Activated CD8-positive, alpha-beta T cell treated with anti-CD3 and anti-CD28 coated beads for 36 hours (primary cell): ENCODE data around the gene SCAF1. TPM values are rescaled to one million over a fixed set of nuclear protein-coding genes. Genes with fewer than 3 reads are reported as not detected.

ENCODE experiments used
- ATAC-seq: fragments of 200-7000 bp; cut with Tn5 transposase; one replicate; pipeline ENCODE4 v1.10.0; 2021; ENCODE audit warnings: mild to moderate bottlenecking, moderate library complexity
- CTCF ChIA-PET: fragments of 350-600 bp; sonication (Branson Sonifier 250); formaldehyde crosslinking; loops from one replicate; lab custom pipeline; 2021; ENCODE audit warnings: antibody characterized with exemption; lab: Charles Lee
- POLR2A ChIA-PET: fragments of 350-600 bp; sonication (Branson Sonifier 250); formaldehyde crosslinking; loops from one replicate; lab custom pipeline; 2021; ENCODE audit warnings: antibody characterized with exemption; lab: Charles Lee
- DNase-seq: peaks from one replicate; pipeline ENCODE4 v3.0.0-alpha.2; 2020
- H3K27ac Mint-ChIP-seq: one replicate; pipeline ENCODE4 v1.8.0; 2021; ENCODE audit warnings: mild to moderate bottlenecking, mixed read lengths
- H3K27me3 Mint-ChIP-seq: one replicate; pipeline ENCODE4 v1.8.0; 2021; ENCODE audit warnings: mixed read lengths
- H3K36me3 Mint-ChIP-seq: one replicate; pipeline ENCODE4 v1.8.0; 2021; ENCODE audit warnings: low read depth, mixed read lengths
- H3K4me1 Mint-ChIP-seq: one replicate; pipeline ENCODE4 v1.8.0; 2021; ENCODE audit warnings: low read depth, mixed read lengths
- H3K4me3 Mint-ChIP-seq: one replicate; pipeline ENCODE4 v1.8.0; 2021; ENCODE audit warnings: mild to moderate bottlenecking, moderate library complexity, mixed read lengths
- H3K9me3 Mint-ChIP-seq: one replicate; pipeline ENCODE4 v1.8.0; 2021; ENCODE audit warnings: mixed read lengths
- intact Hi-C: fragments of 100-400 bp; cut with micrococcal nuclease; formaldehyde crosslinking; loops from one replicate; pipeline ENCODE4 v1.10.0; 2022
- total RNA-seq, 2 experiments: library from RNA; stranded (reverse); gene quantifications; one replicate each; pipeline ENCODE4 v1.2.3, GENCODE V29; 2021
- TF ChIP-seq, protein P1 (sequence below): fragments of 200-600 bp; IDR thresholded peaks from one replicate; pipeline ENCODE4 v1.8.0; 2022; ENCODE audit warnings: antibody characterized with exemption, mild to moderate bottlenecking

Gene SCAF1
- total RNA-seq, 2 experiments from 2014 or later = 54.5 to 57.2 TPM

DNA sequence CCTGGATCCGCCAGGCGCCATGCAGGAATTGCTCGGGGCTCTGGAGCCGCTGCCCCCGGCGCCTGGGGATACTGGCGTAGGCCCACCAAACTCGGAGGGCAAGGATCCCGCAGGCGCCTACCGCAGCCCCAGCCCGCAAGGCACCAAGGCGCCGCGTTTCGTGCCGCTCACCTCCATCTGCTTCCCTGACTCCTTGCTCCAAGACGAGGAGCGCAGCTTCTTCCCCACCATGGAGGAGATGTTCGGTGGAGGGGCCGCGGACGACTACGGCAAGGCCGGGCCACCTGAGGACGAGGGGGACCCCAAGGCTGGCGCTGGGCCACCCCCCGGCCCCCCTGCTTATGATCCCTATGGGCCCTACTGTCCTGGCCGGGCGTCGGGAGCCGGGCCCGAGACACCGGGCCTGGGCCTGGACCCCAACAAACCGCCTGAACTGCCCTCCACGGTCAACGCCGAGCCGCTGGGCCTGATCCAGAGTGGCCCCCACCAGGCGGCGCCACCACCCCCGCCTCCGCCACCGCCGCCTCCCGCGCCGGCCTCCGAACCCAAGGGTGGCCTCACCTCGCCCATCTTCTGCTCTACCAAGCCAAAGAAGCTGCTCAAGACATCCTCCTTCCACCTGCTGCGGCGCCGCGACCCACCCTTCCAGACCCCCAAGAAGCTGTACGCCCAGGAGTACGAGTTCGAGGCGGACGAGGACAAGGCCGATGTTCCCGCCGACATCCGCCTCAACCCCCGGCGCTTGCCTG is 44.9 kb upstream of the SCAF1 start:
- H3K4me1 Mint-ChIP-seq = peaks cover 23% of the 10 kb centered on the region
- ChIA-PET POLR2A (interaction anchor here (1.4 kb wide), 2 partner anchors 15 to 60 kb away, joined by 3 to 4 read pairs; no protein-coding TSS in a partner anchor), CTCF (no interaction called here)
- intact Hi-C loops = no loop called here
- TF ChIP-seq, protein P1, sequence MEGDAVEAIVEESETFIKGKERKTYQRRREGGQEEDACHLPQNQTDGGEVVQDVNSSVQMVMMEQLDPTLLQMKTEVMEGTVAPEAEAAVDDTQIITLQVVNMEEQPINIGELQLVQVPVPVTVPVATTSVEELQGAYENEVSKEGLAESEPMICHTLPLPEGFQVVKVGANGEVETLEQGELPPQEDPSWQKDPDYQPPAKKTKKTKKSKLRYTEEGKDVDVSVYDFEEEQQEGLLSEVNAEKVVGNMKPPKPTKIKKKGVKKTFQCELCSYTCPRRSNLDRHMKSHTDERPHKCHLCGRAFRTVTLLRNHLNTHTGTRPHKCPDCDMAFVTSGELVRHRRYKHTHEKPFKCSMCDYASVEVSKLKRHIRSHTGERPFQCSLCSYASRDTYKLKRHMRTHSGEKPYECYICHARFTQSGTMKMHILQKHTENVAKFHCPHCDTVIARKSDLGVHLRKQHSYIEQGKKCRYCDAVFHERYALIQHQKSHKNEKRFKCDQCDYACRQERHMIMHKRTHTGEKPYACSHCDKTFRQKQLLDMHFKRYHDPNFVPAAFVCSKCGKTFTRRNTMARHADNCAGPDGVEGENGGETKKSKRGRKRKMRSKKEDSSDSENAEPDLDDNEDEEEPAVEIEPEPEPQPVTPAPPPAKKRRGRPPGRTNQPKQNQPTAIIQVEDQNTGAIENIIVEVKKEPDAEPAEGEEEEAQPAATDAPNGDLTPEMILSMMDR = no peak
- H3K27me3 Mint-ChIP-seq = no peaks in the 10 kb centered on the region
- DNase-seq (no peak), ATAC-seq (no peak)
- H3K36me3 Mint-ChIP-seq = peaks cover 32% of the 10 kb centered on the region
- H3K9me3 Mint-ChIP-seq = no peaks in the 10 kb centered on the region
- H3K4me3 Mint-ChIP-seq = no peak overlapping the region
- no peak overlapping the region for H3K27ac Mint-ChIP-seq

DNA sequence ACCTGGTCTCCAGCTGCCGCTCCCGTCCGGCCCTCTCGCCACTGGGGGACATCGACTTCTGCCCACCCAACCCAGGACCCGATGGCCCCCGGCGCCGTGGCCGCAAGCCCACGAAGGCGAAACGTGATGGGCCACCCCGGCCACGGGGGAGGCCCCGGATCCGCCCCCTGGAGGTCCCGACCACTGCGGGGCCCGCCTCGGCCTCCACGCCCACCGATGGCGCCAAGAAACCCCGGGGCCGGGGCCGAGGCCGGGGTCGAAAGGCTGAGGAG is 44.4 kb upstream of the SCAF1 start:
- Mint-ChIP-seq H3K36me3 (peaks cover 32% of the 10 kb centered on the region), H3K27ac (no peak overlapping the region), H3K4me1 (peaks cover 25% of the 10 kb centered on the region), H3K4me3 (no peak overlapping the region), H3K27me3 (no peaks in the 10 kb centered on the region), H3K9me3 (no peaks in the 10 kb centered on the region)
- TF ChIP-seq, protein P1 = no peak
- intact Hi-C loops = no loop called here
- DNase-seq = no peak
- no peak for ATAC-seq
- POLR2A ChIA-PET = no interaction called here
- CTCF ChIA-PET = no interaction called here

DNA sequence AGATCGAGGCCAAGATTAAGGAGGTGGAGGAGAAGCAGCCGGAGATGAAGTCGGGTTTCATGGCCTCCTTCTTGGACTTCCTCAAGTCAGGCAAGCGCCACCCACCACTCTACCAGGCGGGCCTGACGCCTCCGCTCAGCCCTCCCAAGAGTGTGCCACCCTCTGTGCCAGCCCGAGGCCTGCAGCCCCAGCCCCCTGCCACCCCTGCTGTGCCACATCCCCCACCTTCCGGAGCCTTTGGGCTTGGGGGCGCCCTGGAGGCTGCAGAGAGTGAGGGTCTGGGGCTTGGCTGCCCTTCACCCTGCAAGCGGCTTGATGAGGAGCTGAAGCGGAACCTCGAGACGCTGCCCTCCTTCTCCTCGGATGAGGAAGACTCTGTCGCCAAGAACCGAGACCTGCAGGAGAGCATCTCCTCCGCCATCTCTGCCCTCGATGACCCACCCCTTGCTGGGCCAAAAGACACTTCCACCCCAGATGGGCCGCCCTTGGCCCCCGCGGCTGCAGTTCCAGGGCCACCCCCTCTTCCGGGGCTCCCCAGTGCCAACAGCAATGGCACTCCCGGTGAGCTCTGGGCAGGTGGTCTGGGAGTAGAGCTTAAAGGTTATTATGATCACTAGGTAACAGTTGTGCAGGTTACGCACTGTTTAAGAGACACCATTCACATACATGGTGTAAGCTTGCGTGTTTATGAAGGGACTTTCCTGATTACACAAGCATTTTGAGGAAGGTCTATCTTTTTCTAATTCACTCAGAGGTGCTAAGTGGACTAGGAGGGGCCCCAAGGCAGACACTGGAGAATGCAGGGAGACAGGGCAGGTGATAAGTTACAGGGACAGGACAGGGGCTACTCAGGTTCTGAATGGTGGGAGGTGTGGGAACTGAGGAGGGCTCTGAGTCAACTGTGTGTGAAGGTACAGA is 42.4 kb upstream of the SCAF1 start:
- ChIA-PET CTCF (no interaction called here), POLR2A (interaction anchor here (0.6 to 1.9 kb wide), 5 partner anchors 8 to 107 kb away, joined by 3 to 5 read pairs (median 3); no protein-coding TSS in a partner anchor)
- Mint-ChIP-seq H3K4me3 (no peak overlapping the region), H3K4me1 (peaks cover 15% of the 10 kb centered on the region), H3K27ac (peak overlapping the region; percentile 37), H3K9me3 (no peaks in the 10 kb centered on the region), H3K27me3 (no peaks in the 10 kb centered on the region), H3K36me3 (peaks cover 25% of the 10 kb centered on the region)
- TF ChIP-seq, protein P1 = no peak
- intact Hi-C loops = no loop called here
- DNase-seq = no peak
- ATAC-seq = no peak

DNA sequence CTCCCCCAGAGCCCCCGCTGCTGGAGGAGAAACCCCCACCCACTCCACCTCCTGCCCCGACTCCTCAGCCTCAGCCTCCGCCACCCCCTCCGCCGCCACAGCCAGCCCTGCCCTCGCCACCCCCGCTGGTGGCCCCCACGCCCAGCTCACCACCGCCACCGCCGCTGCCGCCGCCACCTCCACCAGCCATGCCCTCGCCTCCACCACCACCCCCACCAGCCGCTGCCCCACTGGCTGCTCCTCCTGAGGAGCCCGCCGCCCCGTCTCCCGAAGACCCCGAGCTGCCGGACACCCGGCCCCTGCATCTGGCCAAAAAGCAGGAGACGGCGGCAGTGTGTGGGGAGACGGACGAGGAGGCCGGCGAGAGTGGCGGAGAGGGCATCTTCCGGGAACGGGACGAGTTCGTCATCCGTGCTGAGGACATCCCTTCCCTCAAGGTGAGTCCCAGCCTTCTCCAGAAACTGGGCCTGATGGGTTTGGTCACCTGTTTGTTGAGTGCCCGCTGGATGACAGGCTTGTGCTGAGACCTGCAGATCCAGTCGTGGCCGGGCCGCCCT is 40.4 kb upstream of the SCAF1 start:
- POLR2A ChIA-PET = no interaction called here
- Mint-ChIP-seq H3K4me1 (peaks cover 15% of the 10 kb centered on the region), H3K27ac (no peak overlapping the region), H3K4me3 (no peak overlapping the region), H3K36me3 (peaks cover 25% of the 10 kb centered on the region), H3K27me3 (no peaks in the 10 kb centered on the region), H3K9me3 (no peaks in the 10 kb centered on the region)
- CTCF ChIA-PET = no interaction called here
- intact Hi-C loops = no loop called here
- TF ChIP-seq, protein P1 = no peak
- ATAC-seq (no peak), DNase-seq (no peak)
